ENCODE results near the gene MPND.

GRCh38 chr19:4301590-4302242, 41.6 kb upstream of the MPND start:
- TF ChIP-seq RAD21 (IDR thresholded peaks at IDR 0.05; ENCODE audit: low read length) (no peak), EP300 (IDR thresholded peaks at IDR 0.05; ENCODE audit: borderline replicate concordance in 1 of 2, low read depth in 1 of 2, low read length in 1 of 2) (no peak), NFIC (IDR thresholded peaks at IDR 0.05; ENCODE audit: borderline replicate concordance) (no peak), EZH2phosphoT487 (IDR thresholded peaks at IDR 0.05; ENCODE audit: borderline replicate concordance, low read depth) (no peak), JUND (IDR thresholded peaks at IDR 0.05) (no peak), RFX5 (IDR thresholded peaks at IDR 0.05; ENCODE audit: low read length) (no peak), YY1 (IDR thresholded peaks at IDR 0.05; ENCODE audit: low read depth) (no peak), USF2 (IDR thresholded peaks at IDR 0.05; ENCODE audit: borderline replicate concordance, low read depth, low read length) (no peak)
- TF ChIP-seq, protein P1, sequence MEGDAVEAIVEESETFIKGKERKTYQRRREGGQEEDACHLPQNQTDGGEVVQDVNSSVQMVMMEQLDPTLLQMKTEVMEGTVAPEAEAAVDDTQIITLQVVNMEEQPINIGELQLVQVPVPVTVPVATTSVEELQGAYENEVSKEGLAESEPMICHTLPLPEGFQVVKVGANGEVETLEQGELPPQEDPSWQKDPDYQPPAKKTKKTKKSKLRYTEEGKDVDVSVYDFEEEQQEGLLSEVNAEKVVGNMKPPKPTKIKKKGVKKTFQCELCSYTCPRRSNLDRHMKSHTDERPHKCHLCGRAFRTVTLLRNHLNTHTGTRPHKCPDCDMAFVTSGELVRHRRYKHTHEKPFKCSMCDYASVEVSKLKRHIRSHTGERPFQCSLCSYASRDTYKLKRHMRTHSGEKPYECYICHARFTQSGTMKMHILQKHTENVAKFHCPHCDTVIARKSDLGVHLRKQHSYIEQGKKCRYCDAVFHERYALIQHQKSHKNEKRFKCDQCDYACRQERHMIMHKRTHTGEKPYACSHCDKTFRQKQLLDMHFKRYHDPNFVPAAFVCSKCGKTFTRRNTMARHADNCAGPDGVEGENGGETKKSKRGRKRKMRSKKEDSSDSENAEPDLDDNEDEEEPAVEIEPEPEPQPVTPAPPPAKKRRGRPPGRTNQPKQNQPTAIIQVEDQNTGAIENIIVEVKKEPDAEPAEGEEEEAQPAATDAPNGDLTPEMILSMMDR (IDR thresholded peaks at IDR 0.05), result no peak
- TF ChIP-seq, protein P2, sequence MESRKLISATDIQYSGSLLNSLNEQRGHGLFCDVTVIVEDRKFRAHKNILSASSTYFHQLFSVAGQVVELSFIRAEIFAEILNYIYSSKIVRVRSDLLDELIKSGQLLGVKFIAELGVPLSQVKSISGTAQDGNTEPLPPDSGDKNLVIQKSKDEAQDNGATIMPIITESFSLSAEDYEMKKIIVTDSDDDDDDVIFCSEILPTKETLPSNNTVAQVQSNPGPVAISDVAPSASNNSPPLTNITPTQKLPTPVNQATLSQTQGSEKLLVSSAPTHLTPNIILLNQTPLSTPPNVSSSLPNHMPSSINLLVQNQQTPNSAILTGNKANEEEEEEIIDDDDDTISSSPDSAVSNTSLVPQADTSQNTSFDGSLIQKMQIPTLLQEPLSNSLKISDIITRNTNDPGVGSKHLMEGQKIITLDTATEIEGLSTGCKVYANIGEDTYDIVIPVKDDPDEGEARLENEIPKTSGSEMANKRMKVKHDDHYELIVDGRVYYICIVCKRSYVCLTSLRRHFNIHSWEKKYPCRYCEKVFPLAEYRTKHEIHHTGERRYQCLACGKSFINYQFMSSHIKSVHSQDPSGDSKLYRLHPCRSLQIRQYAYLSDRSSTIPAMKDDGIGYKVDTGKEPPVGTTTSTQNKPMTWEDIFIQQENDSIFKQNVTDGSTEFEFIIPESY (IDR thresholded peaks at IDR 0.05; ENCODE audit: borderline replicate concordance, low read depth), result no peak
